DOHH2 (cell line): ENCODE results near the gene MYH6.

Experiments used
- H3F3A ChIP-seq: fragments of 200-600 bp; sonication (generic), shearing (Covaris generic); 2 replicates; pipeline ENCODE4 v1.6.0; 2016; ENCODE audit warnings: antibody characterized with exemption, mild to moderate bottlenecking; ENCODE audit not compliant: control insufficient read depth, insufficient read depth
- H3K27ac ChIP-seq: fragments of 200-600 bp; sonication (generic); 2 replicates; pipeline ENCODE4 v1.5.1; 2014; ENCODE audit warnings: low read depth, mild to moderate bottlenecking, low read length, moderate library complexity
- H3K27me3 ChIP-seq: fragments of 200-600 bp; sonication (generic); 2 replicates; pipeline ENCODE4 v1.6.1; 2014; ENCODE audit warnings: mild to moderate bottlenecking, low read length, mixed read lengths; ENCODE audit not compliant: control insufficient read depth
- H3K36me3 ChIP-seq: fragments of 200-600 bp; sonication (generic); 2 replicates; pipeline ENCODE4 v1.6.1; 2014; ENCODE audit warnings: mild to moderate bottlenecking, low read length, moderate library complexity, mixed read lengths; ENCODE audit not compliant: control insufficient read depth
- H3K4me1 ChIP-seq: fragments of 200-600 bp; sonication (generic); 2 replicates; pipeline ENCODE4 v1.6.1; 2014; ENCODE audit warnings: mild to moderate bottlenecking, low read length, mixed read lengths; ENCODE audit not compliant: control insufficient read depth
- H3K4me2 ChIP-seq: fragments of 200-600 bp; sonication (generic); 2 replicates; pipeline ENCODE4 v1.6.0; 2014; ENCODE audit warnings: mild to moderate bottlenecking, low read length, moderate library complexity
- H3K4me3 ChIP-seq: fragments of 200-600 bp; sonication (generic); 2 replicates; pipeline ENCODE4 v1.5.1; 2014; ENCODE audit warnings: mild to moderate bottlenecking, low read length, mixed read lengths
- H3K79me2 ChIP-seq: fragments of 200-600 bp; sonication (generic); 2 replicates; pipeline ENCODE4 v1.6.1; 2014; ENCODE audit warnings: mild to moderate bottlenecking, low read length, mixed read lengths; ENCODE audit not compliant: control insufficient read depth
- H3K9me2 ChIP-seq: fragments of 200-600 bp; sonication (generic); replicated peaks from 2 replicates; pipeline ENCODE4 v1.6.1; 2014; ENCODE audit warnings: mild to moderate bottlenecking, low read length, mixed read lengths; ENCODE audit not compliant: control insufficient read depth
- H3K9me3 ChIP-seq: fragments of 200-600 bp; sonication (generic); 2 replicates; pipeline ENCODE4 v1.6.1; 2014; ENCODE audit warnings: antibody characterized with exemption, low read length, mixed read lengths; ENCODE audit not compliant: control insufficient read depth, insufficient read depth
- H4K20me1 ChIP-seq: fragments of 200-600 bp; sonication (generic); 2 replicates; pipeline ENCODE4 v1.6.0; 2014; ENCODE audit warnings: low read depth, mild to moderate bottlenecking, antibody characterized with exemption, low read length, moderate library complexity; ENCODE audit not compliant: control insufficient read depth, insufficient read depth
- CTCF ChIP-seq: fragments of 200-600 bp; sonication (generic); IDR thresholded peaks from one replicate; pipeline ENCODE4 v1.5.1; 2014; ENCODE audit warnings: antibody characterized with exemption, mild to moderate bottlenecking, low read depth, low read length; ENCODE audit not compliant: poor library complexity, severe bottlenecking
- EZH2phosphoT487 ChIP-seq: fragments of 200-600 bp; sonication (generic); IDR thresholded peaks from 2 replicates; pipeline ENCODE4 v1.6.1; 2017; ENCODE audit warnings: borderline replicate concordance, mild to moderate bottlenecking, antibody characterized with exemption, low read length, moderate library complexity, mixed read lengths

MYH6 gene

GRCh38 chr14:23359167-23359626 lies 48.9 kb downstream of the MYH6 start:
- Histone ChIP-seq H3K4me2 (no peak overlapping the region), H3K4me3 (no peak overlapping the region), H3K27ac (no peak overlapping the region), H3K27me3 (no peaks in the 10 kb centered on the region), H3K79me2 (no peaks in the 10 kb centered on the region), H3K4me1 (no peaks in the 10 kb centered on the region), H3F3A (no peaks in the 10 kb centered on the region), H4K20me1 (no peaks in the 10 kb centered on the region), H3K9me2 (no peaks in the 10 kb centered on the region), H3K36me3 (no peaks in the 10 kb centered on the region), H3K9me3 (no peaks in the 10 kb centered on the region)
- TF ChIP-seq EZH2phosphoT487 (no peak), CTCF (no peak)

- Histone ChIP-seq H3K79me2 (no peaks in the 10 kb centered on the region), H3K9me2 (no peaks in the 10 kb centered on the region), H3K4me2 (no peak overlapping the region), H3K4me1 (no peaks in the 10 kb centered on the region), H3K36me3 (no peaks in the 10 kb centered on the region), H3K27ac (no peak overlapping the region), H3F3A (no peaks in the 10 kb centered on the region), H3K27me3 (no peaks in the 10 kb centered on the region), H3K9me3 (no peaks in the 10 kb centered on the region), H4K20me1 (no peaks in the 10 kb centered on the region), H3K4me3 (no peak overlapping the region)
- TF ChIP-seq EZH2phosphoT487, result no peak
- TF ChIP-seq CTCF, result no peak
Observed at GRCh38 chr14:23358553-23359166, 49.4 kb downstream of the MYH6 start.

GRCh38 chr14:23358042-23358441 lies 50.0 kb downstream of the MYH6 start:
- no peaks in the 10 kb centered on the region for H3F3A ChIP-seq
- H4K20me1 ChIP-seq, result no peaks in the 10 kb centered on the region
- H3K79me2 ChIP-seq, result no peaks in the 10 kb centered on the region
- H3K27ac ChIP-seq, result no peak overlapping the region
- no peak overlapping the region for H3K4me2 ChIP-seq
- no peaks in the 10 kb centered on the region for H3K27me3 ChIP-seq
- no peak overlapping the region for H3K4me3 ChIP-seq
- no peaks in the 10 kb centered on the region for H3K36me3 ChIP-seq
- no peaks in the 10 kb centered on the region for H3K9me2 ChIP-seq
- H3K9me3 ChIP-seq, result no peaks in the 10 kb centered on the region
- no peaks in the 10 kb centered on the region for H3K4me1 ChIP-seq
- no peak for TF ChIP-seq CTCF
- TF ChIP-seq EZH2phosphoT487, result no peak
